NAMALWA (cell line): ENCODE data around the gene FCHSD2.

Experiments used
- DNase-seq: peaks from one replicate; pipeline ENCODE4 v3.0.0-alpha.2; 2015; ENCODE audit warnings: low spot score

Gene FCHSD2

GRCh38 chr11:72969894-72970335 is 172.2 kb downstream of the FCHSD2 start:
- no peak for DNase-seq

- DNase-seq: no peak
These were observed 173.7 kb downstream of the FCHSD2 start for GRCh38 chr11:72968390-72968789.

- DNase-seq: no peak
These were observed 176.4 kb downstream of the FCHSD2 start for GRCh38 chr11:72965672-72966071.

GRCh38 chr11:72962717-72963116 is 179.4 kb downstream of the FCHSD2 start:
- DNase-seq: no peak

- DNase-seq: no peak
These were observed 180.0 kb downstream of the FCHSD2 start for GRCh38 chr11:72962084-72962483.

GRCh38 chr11:72959998-72960731 is 182.0 kb downstream of the FCHSD2 start:
- DNase-seq: no peak

GRCh38 chr11:72958791-72959190 is 183.3 kb downstream of the FCHSD2 start:
- no peak for DNase-seq

- DNase-seq: no peak
These were observed 186.7 kb downstream of the FCHSD2 start for GRCh38 chr11:72955466-72955865.

GRCh38 chr11:72954860-72955259 is 187.3 kb downstream of the FCHSD2 start:
- DNase-seq: no peak

- DNase-seq: no peak
These were observed 188.5 kb downstream of the FCHSD2 start for GRCh38 chr11:72953637-72954036.

GRCh38 chr11:72951888-72952287 is 190.2 kb downstream of the FCHSD2 start:
- peak; percentile 43 for DNase-seq

GRCh38 chr11:72951193-72951592 is 190.9 kb downstream of the FCHSD2 start:
- DNase-seq: no peak

GRCh38 chr11:72950685-72951084 is 191.4 kb downstream of the FCHSD2 start:
- no peak for DNase-seq

GRCh38 chr11:72947229-72947628 is 194.9 kb downstream of the FCHSD2 start:
- no peak for DNase-seq

- no peak for DNase-seq
These were observed 198.5 kb downstream of the FCHSD2 start for GRCh38 chr11:72943664-72944063.

- DNase-seq: no peak
These were observed 201.7 kb downstream of the FCHSD2 start for GRCh38 chr11:72940417-72940816.

GRCh38 chr11:72939031-72939430 is 203.1 kb downstream of the FCHSD2 start:
- DNase-seq: no peak

- no peak for DNase-seq
These were observed 204.7 kb downstream of the FCHSD2 start for GRCh38 chr11:72937439-72937838.

- DNase-seq: no peak
These were observed 206.4 kb downstream of the FCHSD2 start for GRCh38 chr11:72935700-72936099.

GRCh38 chr11:72932132-72932570 is 210.0 kb downstream of the FCHSD2 start:
- DNase-seq: no peak

- no peak for DNase-seq
These were observed 212.1 kb downstream of the FCHSD2 start for GRCh38 chr11:72930008-72930407.

- no peak for DNase-seq
These were observed 212.9 kb downstream of the FCHSD2 start for GRCh38 chr11:72929256-72929655.

- no peak for DNase-seq
These were observed 214.7 kb downstream of the FCHSD2 start for GRCh38 chr11:72927380-72927779.

- DNase-seq: no peak
These were observed 216.0 kb downstream of the FCHSD2 start for GRCh38 chr11:72926076-72926475.
